ENCODE results near the gene L3MBTL4.

The L3MBTL4 gene

GRCh38 chr18:6365385-6365784 lies 49.3 kb downstream of the L3MBTL4 start:
- no peak for DNase-seq

DNA sequence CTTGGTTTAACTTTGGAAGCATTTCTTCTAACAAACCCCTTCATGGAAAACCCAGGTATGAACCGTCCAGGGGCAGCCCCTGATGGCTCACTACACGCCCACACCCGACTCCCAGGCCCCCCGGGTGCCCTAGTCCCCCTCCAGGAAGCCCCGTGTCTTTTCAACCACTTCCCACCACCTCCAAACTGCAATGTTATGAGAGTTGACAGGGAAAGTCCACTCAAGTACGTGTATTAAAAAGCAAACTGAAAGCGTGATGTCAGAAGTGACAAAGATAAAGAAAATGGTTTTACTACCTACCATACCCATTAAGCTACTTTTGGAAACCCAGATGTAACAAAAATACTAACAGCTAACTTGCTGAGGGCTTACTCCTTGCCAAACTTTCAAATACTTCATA lies 51.5 kb downstream of the L3MBTL4 start:
- no peak for DNase-seq

- DNase-seq = no peak
Observed at GRCh38 chr18:6362559-6363129, 52.1 kb downstream of the L3MBTL4 start.

GRCh38 chr18:6357668-6358067 lies 57.0 kb downstream of the L3MBTL4 start:
- DNase-seq = no peak

- DNase-seq = no peak
Observed at GRCh38 chr18:6355789-6356589, 58.7 kb downstream of the L3MBTL4 start.

GRCh38 chr18:6352275-6352674 lies 62.4 kb downstream of the L3MBTL4 start:
- no peak for DNase-seq

- DNase-seq = no peak
Observed at GRCh38 chr18:6342990-6343389, 71.7 kb downstream of the L3MBTL4 start.

DNA sequence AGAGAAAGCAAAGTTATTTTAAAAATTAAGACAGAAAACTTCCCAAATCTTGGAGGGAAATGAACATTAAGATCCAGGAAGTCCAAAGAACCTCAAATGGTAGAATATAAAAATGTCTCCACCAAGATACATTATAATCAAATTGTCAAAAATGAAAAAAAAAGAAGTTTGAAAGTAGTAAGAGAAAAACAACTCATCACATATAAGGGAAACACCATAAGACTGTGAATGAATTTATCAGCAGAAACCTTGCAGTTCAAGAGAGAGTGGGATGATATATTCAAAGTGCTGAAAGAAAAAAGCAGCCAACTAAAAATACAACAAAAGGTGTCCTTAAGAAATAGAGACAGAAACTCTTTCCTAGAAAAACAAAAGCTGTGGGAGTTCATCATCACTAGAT lies 73.0 kb downstream of the L3MBTL4 start:
- no peak for DNase-seq

- DNase-seq = no peak
Observed at GRCh38 chr18:6341303-6341702, 73.4 kb downstream of the L3MBTL4 start.

GRCh38 chr18:6340121-6340520 lies 74.6 kb downstream of the L3MBTL4 start:
- DNase-seq = no peak

GRCh38 chr18:6336239-6336638 lies 78.5 kb downstream of the L3MBTL4 start:
- no peak for DNase-seq

DNA sequence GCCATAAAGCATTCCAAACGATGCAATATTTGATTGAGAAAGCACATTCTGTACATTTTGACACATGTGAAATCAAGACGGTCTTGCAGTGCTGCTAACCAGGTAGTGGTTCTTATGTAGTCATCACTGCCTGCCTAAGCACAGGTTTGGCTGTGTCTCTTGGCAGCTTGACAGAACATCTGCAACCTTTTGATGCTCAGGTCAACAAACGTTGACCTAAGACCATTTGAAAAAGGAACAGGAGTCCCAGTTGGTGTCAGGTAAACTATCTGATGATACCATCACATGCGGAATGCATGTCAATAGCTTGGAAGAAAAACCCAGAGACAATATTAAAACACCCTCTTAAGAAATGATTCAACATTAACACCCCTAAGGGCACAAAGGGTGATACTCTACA lies 80.7 kb downstream of the L3MBTL4 start:
- DNase-seq = no peak

DNA sequence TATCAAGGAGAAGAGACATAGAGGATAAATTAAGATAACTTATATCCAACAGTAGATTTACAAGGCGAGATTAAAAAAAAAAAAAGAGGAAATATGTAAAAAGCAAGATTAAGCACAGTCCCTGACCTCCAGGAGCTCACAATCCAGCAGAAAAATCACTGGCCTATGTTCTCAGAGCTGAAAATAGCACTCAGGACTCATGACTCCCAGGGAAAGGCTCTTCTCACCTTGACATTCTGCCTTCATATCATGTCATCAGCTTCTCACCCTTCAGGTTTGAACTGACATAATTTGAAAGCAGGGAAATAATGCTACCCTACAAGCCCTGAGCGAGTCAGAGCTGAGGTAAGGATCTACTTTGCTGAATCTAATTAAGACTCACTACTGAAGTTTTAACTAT lies 82.8 kb downstream of the L3MBTL4 start:
- no peak for DNase-seq

DNA sequence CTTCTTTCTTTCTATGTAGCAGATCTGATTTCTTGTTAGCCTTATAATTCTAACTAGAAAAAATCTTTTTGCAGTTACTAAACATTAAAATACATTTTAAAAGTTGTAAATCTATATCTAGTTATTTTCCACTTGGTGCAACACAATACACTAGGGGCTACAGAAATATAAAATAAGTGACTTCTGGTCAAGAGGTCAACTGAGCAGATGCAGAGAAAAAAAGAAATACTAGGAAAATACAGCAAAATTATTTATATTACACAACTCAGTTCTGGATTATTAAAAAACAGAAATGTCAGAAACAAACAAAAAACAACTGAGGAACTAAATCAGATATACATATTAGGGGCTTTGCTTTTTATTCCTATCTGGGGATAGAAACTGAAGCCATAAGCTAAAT lies 83.9 kb downstream of the L3MBTL4 start:
- no peak for DNase-seq

DNA sequence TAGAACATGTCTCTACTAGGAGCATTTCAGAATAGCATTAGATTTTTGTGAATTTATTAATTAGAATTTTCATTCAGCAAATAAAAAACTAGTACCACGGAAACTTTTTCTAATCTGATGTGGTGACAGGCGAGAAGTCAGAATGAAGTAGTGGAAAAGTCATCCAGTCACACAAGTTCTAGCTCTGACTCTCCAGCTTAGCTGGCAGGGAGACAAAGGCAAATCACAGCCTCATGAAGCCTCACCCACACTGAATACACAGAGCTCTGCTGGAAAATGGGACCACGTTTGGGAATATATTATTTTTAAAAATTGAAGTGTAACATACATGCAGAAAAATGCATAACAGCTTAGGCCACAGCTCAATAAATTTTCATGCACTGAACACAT lies 86.1 kb downstream of the L3MBTL4 start:
- DNase-seq = no peak

- DNase-seq = no peak
Observed at GRCh38 chr18:6327895-6328620, 86.7 kb downstream of the L3MBTL4 start.

- DNase-seq = no peak
Observed at GRCh38 chr18:6327485-6327884, 87.2 kb downstream of the L3MBTL4 start.

- no peak for DNase-seq
Observed at GRCh38 chr18:6326566-6326965, 88.1 kb downstream of the L3MBTL4 start.

- DNase-seq = no peak
Observed at GRCh38 chr18:6323319-6323889, 91.3 kb downstream of the L3MBTL4 start.

DNA sequence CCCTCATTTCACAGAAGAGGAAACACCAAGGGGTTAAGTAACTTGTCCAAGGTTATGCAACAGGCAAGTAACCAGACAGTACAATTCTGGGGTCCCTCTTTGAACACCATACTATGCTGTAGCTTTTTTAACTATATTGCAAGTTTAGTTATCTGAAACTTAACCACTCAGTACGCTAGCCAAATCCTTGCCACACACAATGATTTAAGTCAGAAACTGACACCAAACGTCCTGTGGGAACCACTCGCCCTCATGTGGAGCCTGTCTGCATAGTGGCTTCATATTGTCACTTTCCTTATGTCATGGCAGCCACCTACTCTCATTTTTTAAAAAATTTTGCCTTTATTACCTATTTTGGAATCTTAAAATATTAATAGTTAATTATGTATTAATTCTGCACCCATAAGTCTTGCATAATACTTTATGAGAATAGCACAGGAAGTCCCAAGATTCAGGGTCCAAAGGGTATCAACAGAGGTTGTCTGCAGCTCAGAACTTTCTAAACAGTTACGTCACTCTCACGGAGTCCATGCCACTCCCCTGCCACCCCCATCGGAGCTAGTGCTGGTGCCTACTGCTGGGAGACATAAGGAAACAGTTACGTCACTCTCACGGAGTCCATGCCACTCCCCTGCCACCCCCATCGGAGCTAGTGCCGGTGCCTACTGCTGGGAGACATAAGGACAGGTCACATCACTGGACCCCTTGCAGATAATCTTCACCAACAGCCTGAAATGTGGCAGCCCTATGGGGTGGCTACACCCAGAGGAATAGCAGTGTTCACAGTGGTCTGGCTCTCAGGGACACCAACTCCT lies 99.0 kb downstream of the L3MBTL4 start:
- no peak for DNase-seq

DNA sequence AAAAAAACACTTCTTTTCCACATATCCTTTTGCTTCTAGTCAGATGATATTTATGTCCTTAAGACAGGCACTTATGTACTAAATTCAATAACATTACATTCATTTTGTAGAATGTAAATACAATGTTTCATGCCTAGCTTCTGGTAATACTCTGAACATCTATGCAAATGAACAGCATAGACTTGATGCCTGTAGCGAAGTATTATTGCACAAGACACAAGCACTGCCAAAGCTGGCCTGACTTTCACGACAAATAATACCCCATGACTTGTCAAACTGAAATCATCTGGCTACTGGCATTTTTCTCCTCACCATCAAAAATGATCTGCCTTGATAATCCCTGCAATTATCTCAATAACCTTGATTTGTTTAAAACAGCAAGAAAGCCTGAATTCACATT lies 101.3 kb downstream of the L3MBTL4 start:
- DNase-seq = no peak

DNA sequence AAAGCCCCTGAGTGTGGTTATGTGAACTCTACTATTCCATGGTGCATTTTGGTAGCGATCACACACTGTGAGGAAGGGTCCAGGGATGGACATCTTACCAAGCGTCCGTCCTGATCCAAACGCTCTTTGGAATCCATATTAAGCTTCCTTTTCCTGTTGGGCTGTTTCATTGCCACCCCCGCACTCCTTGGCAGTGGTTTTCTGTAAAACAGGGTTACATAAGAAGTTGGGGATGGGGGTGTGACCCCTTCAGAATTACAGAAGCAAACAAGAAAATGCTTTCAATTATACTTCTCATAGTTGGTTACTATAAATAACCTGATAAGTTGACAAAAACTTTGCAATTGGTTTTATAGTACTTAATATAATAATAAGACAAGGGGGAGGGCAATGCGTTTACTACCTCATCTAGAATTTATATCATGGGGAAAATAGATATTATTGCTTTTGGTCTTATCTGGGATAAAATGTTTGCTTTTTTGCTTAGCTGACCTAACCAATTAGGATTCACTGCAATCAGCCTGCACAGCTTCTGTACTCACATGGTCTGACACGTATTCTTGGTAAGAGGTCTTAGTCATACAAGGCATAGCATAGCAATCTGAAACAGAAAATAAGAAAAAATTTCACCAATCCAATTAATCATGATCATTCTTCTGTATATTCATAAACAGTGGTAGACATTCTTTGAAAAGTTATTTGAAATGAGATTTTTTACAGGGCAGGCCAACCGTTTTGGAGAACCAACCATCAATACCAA lies 103.1 kb downstream of the L3MBTL4 start:
- no peak for DNase-seq

All from right kidney (tissue), 1 donor.